OCI-LY1 (cell line): ENCODE measurements around the gene QRFP.

Experiments
- H2AFZ ChIP-seq: fragments of 200-600 bp; sonication (generic), shearing (Covaris generic); 2 replicates; pipeline ENCODE4 v1.6.0; 2014; ENCODE audit warnings: antibody characterized with exemption, mild to moderate bottlenecking, low read length
- H3F3A ChIP-seq: fragments of 200-600 bp; sonication (generic), shearing (Covaris generic); 2 replicates; pipeline ENCODE4 v1.6.0; 2014; ENCODE audit warnings: mild to moderate bottlenecking, antibody characterized with exemption, low read length, moderate library complexity; ENCODE audit not compliant: insufficient read depth
- H3K27ac ChIP-seq: fragments of 200-600 bp; sonication (generic); 2 replicates; pipeline ENCODE4 v1.5.1; 2014; ENCODE audit warnings: low read length, mixed run types, mild to moderate bottlenecking, low read depth; ENCODE audit not compliant: poor library complexity, severe bottlenecking
- H3K27me3 ChIP-seq: fragments of 200-600 bp; sonication (generic); 2 replicates; pipeline ENCODE4 v1.6.0; 2014; ENCODE audit warnings: antibody characterized with exemption, mild to moderate bottlenecking, low read length, moderate library complexity; ENCODE audit not compliant: insufficient read depth
- H3K36me3 ChIP-seq: fragments of 200-600 bp; sonication (generic); 2 replicates; pipeline ENCODE4 v1.6.1; 2014; ENCODE audit warnings: mild to moderate bottlenecking, antibody characterized with exemption, low read length, moderate library complexity, mixed read lengths; ENCODE audit not compliant: insufficient read depth
- H3K4me1 ChIP-seq: fragments of 200-600 bp; sonication (generic); 2 replicates; pipeline ENCODE4 v1.5.1; 2014; ENCODE audit warnings: mild to moderate bottlenecking, low read length, moderate library complexity; ENCODE audit not compliant: insufficient read depth, severe bottlenecking
- H3K4me2 ChIP-seq: fragments of 200-600 bp; sonication (generic), shearing (Covaris generic); 2 replicates; pipeline ENCODE4 v1.6.1; 2014; ENCODE audit warnings: low read length
- H3K4me3 ChIP-seq: fragments of 200-600 bp; sonication (generic); 2 replicates; pipeline ENCODE4 v1.5.1; 2014; ENCODE audit warnings: low read length, low read depth, mild to moderate bottlenecking, mixed read lengths; ENCODE audit not compliant: poor library complexity, severe bottlenecking
- H3K79me2 ChIP-seq: fragments of 200-600 bp; shearing (Covaris generic); 2 replicates; pipeline ENCODE4 v1.6.1; 2016; ENCODE audit warnings: mixed run types, low read length, mixed read lengths; ENCODE audit not compliant: insufficient read depth
- H3K9ac ChIP-seq: fragments of 200-600 bp; sonication (generic), shearing (Covaris generic); 2 replicates; pipeline ENCODE4 v1.6.1; 2014; ENCODE audit warnings: mild to moderate bottlenecking, low read length, mixed read lengths
- H3K9me2 ChIP-seq: fragments of 200-600 bp; sonication (generic), shearing (Covaris generic); 2 replicates; pipeline ENCODE4 v1.6.1; 2014; ENCODE audit warnings: low read depth, mild to moderate bottlenecking, low read length, mixed read lengths
- H3K9me3 ChIP-seq: fragments of 200-600 bp; shearing (Covaris generic); 2 replicates; pipeline ENCODE4 v1.6.1; 2014; ENCODE audit warnings: low read length, mixed read lengths
- H4K20me1 ChIP-seq: fragments of 200-600 bp; sonication (generic), shearing (Covaris generic); 2 replicates; pipeline ENCODE4 v1.6.0; 2016; ENCODE audit warnings: mild to moderate bottlenecking, low read length; ENCODE audit not compliant: insufficient read depth
- EZH2 ChIP-seq: fragments of 200-600 bp; sonication (generic), shearing (Covaris generic); IDR thresholded peaks from 2 replicates; pipeline ENCODE4 v1.8.0; 2017; ENCODE audit warnings: borderline replicate concordance, mixed run types, mild to moderate bottlenecking, antibody characterized with exemption, low read length, moderate library complexity, mixed read lengths
- TF ChIP-seq, protein P1 (sequence below): fragments of 200-600 bp; sonication (generic), shearing (Covaris generic); IDR thresholded peaks from 2 replicates; pipeline ENCODE4 v1.5.1; 2017; ENCODE audit warnings: mild to moderate bottlenecking, antibody characterized with exemption, low read length, moderate library complexity, mixed read lengths

QRFP gene

DNA sequence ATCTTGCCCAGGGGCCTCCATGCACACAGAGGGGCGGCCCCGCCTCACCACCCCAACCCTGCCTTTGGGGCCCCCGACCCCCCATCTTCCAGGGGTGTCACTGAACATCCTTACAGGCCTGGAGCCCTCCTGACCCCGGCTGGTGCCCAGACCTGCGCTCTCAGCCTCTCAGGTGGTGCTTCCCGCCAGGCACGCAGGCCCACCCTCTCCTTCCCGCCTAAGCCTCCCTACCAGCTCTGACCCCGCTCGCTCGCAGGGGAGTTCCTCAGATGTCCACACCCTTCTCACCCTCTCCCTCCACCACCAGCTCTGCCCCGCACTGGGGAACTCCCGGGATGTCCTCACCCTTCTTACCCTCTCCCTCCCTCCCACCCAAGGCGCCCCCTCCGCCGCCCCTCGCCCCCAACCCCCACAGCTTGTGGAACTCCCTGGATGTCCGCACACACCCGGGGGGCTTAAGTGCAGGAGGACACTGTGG lies 12.3 kb upstream of the QRFP start:
- Histone ChIP-seq H3K36me3 (no peaks in the 10 kb centered on the region), H3K27ac (no peak overlapping the region), H3K27me3 (peaks cover 1% of the 10 kb centered on the region; the same call in 1 of the 2 replicates), H3K79me2 (no peaks in the 10 kb centered on the region), H3F3A (no peaks in the 10 kb centered on the region), H3K4me2 (no peak overlapping the region), H3K9me3 (no peaks in the 10 kb centered on the region), H3K4me3 (no peak overlapping the region), H4K20me1 (no peaks in the 10 kb centered on the region), H3K9ac (no peak overlapping the region), H3K4me1 (no peaks in the 10 kb centered on the region), H2AFZ (no peak overlapping the region), H3K9me2 (no peaks in the 10 kb centered on the region)
- TF ChIP-seq, protein P1, sequence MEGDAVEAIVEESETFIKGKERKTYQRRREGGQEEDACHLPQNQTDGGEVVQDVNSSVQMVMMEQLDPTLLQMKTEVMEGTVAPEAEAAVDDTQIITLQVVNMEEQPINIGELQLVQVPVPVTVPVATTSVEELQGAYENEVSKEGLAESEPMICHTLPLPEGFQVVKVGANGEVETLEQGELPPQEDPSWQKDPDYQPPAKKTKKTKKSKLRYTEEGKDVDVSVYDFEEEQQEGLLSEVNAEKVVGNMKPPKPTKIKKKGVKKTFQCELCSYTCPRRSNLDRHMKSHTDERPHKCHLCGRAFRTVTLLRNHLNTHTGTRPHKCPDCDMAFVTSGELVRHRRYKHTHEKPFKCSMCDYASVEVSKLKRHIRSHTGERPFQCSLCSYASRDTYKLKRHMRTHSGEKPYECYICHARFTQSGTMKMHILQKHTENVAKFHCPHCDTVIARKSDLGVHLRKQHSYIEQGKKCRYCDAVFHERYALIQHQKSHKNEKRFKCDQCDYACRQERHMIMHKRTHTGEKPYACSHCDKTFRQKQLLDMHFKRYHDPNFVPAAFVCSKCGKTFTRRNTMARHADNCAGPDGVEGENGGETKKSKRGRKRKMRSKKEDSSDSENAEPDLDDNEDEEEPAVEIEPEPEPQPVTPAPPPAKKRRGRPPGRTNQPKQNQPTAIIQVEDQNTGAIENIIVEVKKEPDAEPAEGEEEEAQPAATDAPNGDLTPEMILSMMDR: no peak
- TF ChIP-seq EZH2: no peak

DNA sequence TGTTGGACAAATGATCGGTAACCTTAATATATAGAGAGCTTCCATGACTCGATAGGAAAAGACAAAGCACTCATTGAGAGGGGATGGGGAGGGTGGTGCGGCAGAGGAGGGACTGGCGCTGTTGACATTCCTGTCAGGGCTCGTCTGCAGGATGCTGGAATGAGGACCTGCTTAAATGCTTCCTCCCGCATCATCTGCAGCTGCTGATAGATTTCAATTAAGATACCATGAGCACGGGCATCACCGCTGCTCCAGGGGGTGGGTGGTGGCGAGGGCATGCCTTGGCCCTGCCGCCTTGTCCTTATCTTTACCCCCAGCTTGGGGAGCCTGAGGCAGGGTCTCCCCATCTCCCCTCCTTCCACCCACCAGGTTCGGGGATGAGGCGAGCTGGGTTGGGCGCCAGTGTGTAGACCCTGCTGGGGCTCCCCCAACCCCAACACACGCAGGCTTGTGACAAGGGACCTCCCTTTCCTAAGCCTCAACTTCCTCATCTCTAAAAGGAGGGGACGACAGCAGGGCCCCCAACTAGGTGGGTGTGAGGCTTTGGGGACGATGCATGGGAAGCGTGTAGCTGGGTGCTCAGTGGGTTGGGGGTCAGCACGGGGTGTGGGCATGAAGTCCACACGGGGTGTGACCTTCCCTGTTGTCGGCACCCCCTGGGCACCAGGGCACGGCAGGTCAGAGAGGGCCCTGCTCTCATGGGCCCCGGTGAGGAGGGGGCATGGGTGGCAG lies 11.7 kb upstream of the QRFP start:
- Histone ChIP-seq H3K4me1 (no peaks in the 10 kb centered on the region), H2AFZ (no peak overlapping the region), H3K4me3 (no peak overlapping the region), H3F3A (no peaks in the 10 kb centered on the region), H3K79me2 (no peaks in the 10 kb centered on the region), H4K20me1 (no peaks in the 10 kb centered on the region), H3K27me3 (no peaks in the 10 kb centered on the region; the same call in 1 of the 2 replicates), H3K4me2 (no peak overlapping the region), H3K9me2 (no peaks in the 10 kb centered on the region), H3K9ac (no peak overlapping the region), H3K36me3 (no peaks in the 10 kb centered on the region), H3K9me3 (no peaks in the 10 kb centered on the region), H3K27ac (no peak overlapping the region)
- TF ChIP-seq, protein P1: no peak
- TF ChIP-seq EZH2: no peak

DNA sequence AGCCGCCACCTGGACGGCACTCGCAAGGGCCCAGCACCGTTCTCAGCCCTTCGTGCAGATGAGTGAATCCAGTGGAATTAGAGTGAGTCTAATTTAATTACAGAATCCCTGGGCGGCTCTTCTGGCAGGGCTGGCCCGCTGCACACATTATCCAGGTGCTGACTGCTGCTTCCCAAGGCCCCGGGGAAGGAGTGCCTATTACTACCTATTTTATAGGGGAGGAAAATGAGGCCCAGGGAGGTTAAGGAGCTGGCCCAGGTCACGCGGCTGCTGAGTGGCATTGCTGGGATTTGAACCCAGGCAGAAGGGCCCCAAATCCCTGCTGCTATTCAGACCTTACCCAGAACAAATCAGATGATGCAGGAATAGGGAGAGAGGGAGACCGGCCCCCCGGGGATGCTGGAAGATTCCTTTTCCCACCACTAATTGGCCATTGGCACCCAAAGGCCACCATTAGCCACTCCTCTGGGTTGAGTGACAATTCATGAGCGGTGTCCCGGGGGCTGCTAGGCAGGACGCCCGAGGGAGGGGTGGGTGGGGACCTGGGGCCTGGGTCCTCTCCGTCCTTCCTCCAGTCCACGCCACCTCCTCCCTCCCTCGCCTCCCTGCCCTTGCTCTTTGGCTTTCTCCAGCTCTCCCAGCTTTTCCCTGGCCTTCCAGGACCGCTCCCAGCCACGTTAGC lies 10.3 kb upstream of the QRFP start:
- no peak overlapping the region for H3K4me3 ChIP-seq
- no peaks in the 10 kb centered on the region for H3K9me2 ChIP-seq
- H3K9me3 ChIP-seq: no peaks in the 10 kb centered on the region
- no peak overlapping the region for H3K9ac ChIP-seq
- no peaks in the 10 kb centered on the region for H3K36me3 ChIP-seq
- TF ChIP-seq EZH2: no peak
- TF ChIP-seq, protein P1: no peak
- no peak overlapping the region for H3K4me2 ChIP-seq
- H2AFZ ChIP-seq: no peak overlapping the region
- no peaks in the 10 kb centered on the region for H3F3A ChIP-seq
- no peaks in the 10 kb centered on the region for H3K79me2 ChIP-seq
- no peak overlapping the region for H3K27ac ChIP-seq
- H3K27me3 ChIP-seq: no peaks in the 10 kb centered on the region
- H3K4me1 ChIP-seq: no peaks in the 10 kb centered on the region
- H4K20me1 ChIP-seq: no peaks in the 10 kb centered on the region
